H1 (cell line): ENCODE measurements around the gene ADAMTSL2. TPM values are rescaled to one million over a fixed set of nuclear protein-coding genes. Genes with fewer than 3 reads are reported as not detected.

Experiments
- GABPA ChIP-seq: IDR thresholded peaks from 2 replicates; pipeline ENCODE4 v1.6.1; 2011; ENCODE audit warnings: mild to moderate bottlenecking, low read length, moderate library complexity, borderline replicate concordance; ENCODE audit not compliant: insufficient read depth
- RXRA ChIP-seq: IDR thresholded peaks from 2 replicates; pipeline ENCODE4 v1.6.1; 2011; ENCODE audit warnings: low read depth, mild to moderate bottlenecking, low read length, moderate library complexity; ENCODE audit not compliant: insufficient read depth
- polyA plus RNA-seq, 7 experiments: library from polyadenylated mRNA; depleted of rRNA in 3 of 7; stranded (reverse) in 5 of 7; unstranded in 2 of 7; fragments of >200 nt in 5 of 7; fragments of 200-250 nt in 2 of 7; gene quantifications; 1 replicate in 5 of 7; 2 replicates in 1 of 7; 4 replicates in 1 of 7; pipeline versions ENCODE4 v1.2.1 to v1.2.3, GENCODE V29; 2011 to 2013; ENCODE audit warnings: missing spikeins in 2 of 7, mixed read lengths in 2 of 7
- total RNA-seq: library from RNA; stranded (reverse); fragmentation: NEBNext Ultra II Directional; extraction: Animal tissue kit (Norgen Biotek cat#: 25700); gene quantifications from 2 replicates; pipeline ENCODE4 v1.2.1, GENCODE V29; 2021

ADAMTSL2 gene
- total and polyA plus RNA-seq, 2 of the 8 experiments (the other 6 are each of a cell fraction or from before 2014, with no cell fraction given) = 0.74 to 0.76 TPM

- TF ChIP-seq RXRA (no peak), GABPA (no peak)
- TF ChIP-seq, all 59 proteins: peak for 0
These were observed 27.6 kb downstream of the ADAMTSL2 start (continued) for GRCh38 chr9:133561976-133562554.
